H1 (cell line): ENCODE results near the gene MGRN1. TPM values are rescaled to one million over a fixed set of nuclear protein-coding genes. Genes with fewer than 3 reads are reported as not detected.

Experiments used
- CTCF ChIA-PET: fragments of 300-600 bp; sonication (Branson Sonifier 250); formaldehyde crosslinking; loops from one replicate; lab custom pipeline; 2021; ENCODE audit not compliant: partially characterized antibody; lab: Charles Lee
- POLR2A ChIA-PET: fragments of 300-600 bp; sonication (Branson Sonifier 250); formaldehyde crosslinking; loops from one replicate; lab custom pipeline; 2021; ENCODE audit warnings: inconsistent platforms; ENCODE audit not compliant: partially characterized antibody; lab: Charles Lee
- DNase-seq, 2 experiments: peaks; one replicate each; pipeline versions ENCODE4 v3.0.0 to v3.0.0-alpha.2; 2010 to 2022; ENCODE audit warnings: low spot score in 2 of 2, low read depth in 1 of 2, mixed read lengths in 1 of 2
- FAIRE-seq: peaks from 2 replicates; lab custom pipeline; 2011; peaks lifted over from hg19 to GRCh38; lab: Jason Lieb, UNC
- H2AFZ ChIP-seq: 2 replicates; pipeline ENCODE4 v1.8.1; 2012; ENCODE audit warnings: low read length, inconsistent platforms
- H2AK5ac ChIP-seq: 2 replicates; pipeline ENCODE4 v1.6.1; 2013; ENCODE audit warnings: low read depth, low read length
- H2BK120ac ChIP-seq: replicated peaks from 2 replicates; pipeline ENCODE3; 2013; ENCODE audit warnings: low read depth, low read length, inconsistent platforms
- H2BK12ac ChIP-seq: 2 replicates; pipeline ENCODE4 v1.6.1; 2013; ENCODE audit warnings: low read depth, low read length
- H2BK15ac ChIP-seq: 2 replicates; pipeline ENCODE4 v1.6.1; 2013; ENCODE audit warnings: low read length
- H2BK20ac ChIP-seq: 2 replicates; pipeline ENCODE4 v1.6.1; 2013; ENCODE audit warnings: low read length
- H2BK5ac ChIP-seq: 2 replicates; pipeline ENCODE4 v1.6.1; 2013; ENCODE audit warnings: low read depth, low read length
- H3K14ac ChIP-seq: 2 replicates; pipeline ENCODE4 v1.6.1; 2013; ENCODE audit warnings: inconsistent platforms; ENCODE audit not compliant: insufficient read length
- H3K18ac ChIP-seq: 2 replicates; pipeline ENCODE4 v1.6.1; 2013; ENCODE audit warnings: low read length; ENCODE audit errors: extremely low read depth
- H3K23ac ChIP-seq: 2 replicates; pipeline ENCODE4 v1.6.1; 2013; ENCODE audit warnings: inconsistent platforms; ENCODE audit not compliant: insufficient read length
- H3K23me2 ChIP-seq: 2 replicates; pipeline ENCODE4 v1.6.1; 2013; ENCODE audit warnings: low read depth, low read length
- H3K27ac ChIP-seq: 2 replicates; pipeline ENCODE4 v1.6.1; 2011; ENCODE audit warnings: low read depth, low read length, inconsistent platforms
- H3K27me3 ChIP-seq, 4 experiments: replicated peaks in 1 of 4; 1 replicate in 1 of 4; 2 replicates in 3 of 4; pipeline versions ENCODE4 v1.6.1 to v1.8.1; 2011 to 2013; ENCODE audit warnings: low read length in 3 of 4, mild to moderate bottlenecking in 3 of 4, inconsistent platforms in 2 of 4, mixed read lengths in 2 of 4, moderate library complexity in 1 of 4; ENCODE audit not compliant: control insufficient read depth in 3 of 4, insufficient read depth in 3 of 4; ENCODE audit errors: extremely low read depth in 1 of 4
- H3K36me3 ChIP-seq, 4 experiments: 2 replicates each; pipeline versions ENCODE4 v1.6.1 to v1.8.1; 2011 to 2013; ENCODE audit warnings: mild to moderate bottlenecking in 4 of 4, low read length in 3 of 4, moderate library complexity in 2 of 4, control low read depth in 1 of 4, inconsistent platforms in 1 of 4; ENCODE audit not compliant: insufficient read depth in 4 of 4, control insufficient read depth in 2 of 4
- H3K4ac ChIP-seq: replicated peaks from 2 replicates; pipeline ENCODE3; 2013; ENCODE audit warnings: low read length, low read depth, mixed read lengths, inconsistent platforms; ENCODE audit not compliant: insufficient read length
- H3K4me1 ChIP-seq, 4 experiments: replicated peaks in 1 of 4; 1 replicate in 1 of 4; 2 replicates in 3 of 4; pipeline versions ENCODE4 v1.6.1 to v1.8.1; 2011 to 2013; ENCODE audit warnings: low read length in 3 of 4, inconsistent platforms in 2 of 4, mixed read lengths in 1 of 4; ENCODE audit not compliant: insufficient read depth in 4 of 4, control insufficient read depth in 3 of 4
- H3K4me2 ChIP-seq, 2 experiments: 2 replicates each; pipeline versions ENCODE4 v1.6.1 to v1.8.1; 2011 to 2013; ENCODE audit warnings: low read depth in 2 of 2, low read length in 2 of 2, control low read depth in 1 of 2, inconsistent platforms in 1 of 2, mild to moderate bottlenecking in 1 of 2; ENCODE audit not compliant: insufficient read depth in 1 of 2
- H3K4me3 ChIP-seq, 4 experiments: fragments of 200-600, 300-600 bp in 1 of 4; sonication (generic), shearing (Covaris generic), sonication (Bioruptor Twin) in 1 of 4; 2 replicates each; pipeline versions ENCODE4 v1.5.1 to v1.8.1; 2011 to 2016; ENCODE audit warnings: low read length in 4 of 4, low read depth in 3 of 4, control low read depth in 2 of 4, inconsistent platforms in 2 of 4, mild to moderate bottlenecking in 2 of 4, mixed read lengths in 1 of 4, moderate library complexity in 1 of 4; ENCODE audit not compliant: insufficient read depth in 2 of 4; ENCODE audit errors: extremely low read depth in 1 of 4
- H3K56ac ChIP-seq: replicated peaks from 2 replicates; pipeline ENCODE3; 2013; ENCODE audit warnings: low read depth, mild to moderate bottlenecking, mixed read lengths, low read length, inconsistent platforms; ENCODE audit not compliant: insufficient read length
- H3K79me1 ChIP-seq: 2 replicates; pipeline ENCODE4 v1.6.1; 2013; ENCODE audit warnings: low read depth, low read length, control low read depth
- H3K79me2 ChIP-seq, 2 experiments: 2 replicates each; pipeline versions ENCODE4 v1.6.1 to v1.8.1; 2012 to 2013; ENCODE audit warnings: low read length in 2 of 2, mild to moderate bottlenecking in 2 of 2, inconsistent platforms in 1 of 2; ENCODE audit not compliant: insufficient read depth in 2 of 2, control insufficient read depth in 1 of 2
- H3K9ac ChIP-seq, 4 experiments: replicated peaks in 1 of 4; 1 replicate in 1 of 4; 2 replicates in 3 of 4; pipeline versions ENCODE4 v1.6.1 to v1.8.1; 2011 to 2013; ENCODE audit warnings: low read depth in 3 of 4, low read length in 3 of 4, control low read depth in 2 of 4, mild to moderate bottlenecking in 2 of 4, moderate library complexity in 2 of 4, inconsistent platforms in 1 of 4; ENCODE audit errors: extremely low read depth in 1 of 4
- H3K9me3 ChIP-seq, 2 experiments: 2 replicates each; pipeline versions ENCODE4 v1.6.1 to v1.8.1; 2012 to 2013; ENCODE audit warnings: mild to moderate bottlenecking in 2 of 2, moderate library complexity in 2 of 2, control low read depth in 1 of 2, inconsistent platforms in 1 of 2, low read depth in 1 of 2, low read length in 1 of 2, mixed read lengths in 1 of 2; ENCODE audit not compliant: insufficient read depth in 2 of 2
- H4K20me1 ChIP-seq, 2 experiments: replicated peaks in 1 of 2; 2 replicates each; pipeline versions ENCODE3 to v1.8.1; 2011 to 2013; ENCODE audit warnings: inconsistent platforms in 2 of 2, low read length in 2 of 2, mild to moderate bottlenecking in 1 of 2; ENCODE audit not compliant: insufficient read depth in 2 of 2, control insufficient read depth in 1 of 2
- H4K5ac ChIP-seq: 2 replicates; pipeline ENCODE4 v1.6.1; 2013; ENCODE audit warnings: low read length, low read depth, mixed read lengths, inconsistent platforms; ENCODE audit not compliant: insufficient read length
- H4K8ac ChIP-seq: 2 replicates; pipeline ENCODE4 v1.8.0; 2013; ENCODE audit warnings: mild to moderate bottlenecking, moderate library complexity, low read length, inconsistent platforms; ENCODE audit not compliant: insufficient read depth; ENCODE audit errors: extremely low read depth
- H4K91ac ChIP-seq: replicated peaks from 2 replicates; pipeline ENCODE3; 2013; ENCODE audit warnings: low read length, mixed read lengths, inconsistent platforms; ENCODE audit not compliant: insufficient read length
- CEBPB ChIP-seq: IDR thresholded peaks from 2 replicates; pipeline ENCODE4 v1.6.1; 2012; ENCODE audit warnings: low read depth, low read length
- EP300 ChIP-seq, 2 experiments: IDR thresholded peaks; 1 replicate in 1 of 2; 2 replicates in 1 of 2; pipeline ENCODE4 v1.6.1; 2011 to 2012; ENCODE audit warnings: low read depth in 2 of 2, low read length in 2 of 2, mild to moderate bottlenecking in 2 of 2, borderline replicate concordance in 1 of 2, inconsistent platforms in 1 of 2, moderate library complexity in 1 of 2
- KDM4A ChIP-seq: IDR thresholded peaks from one replicate; pipeline ENCODE4 v1.7.1; 2012; ENCODE audit warnings: low read depth, mild to moderate bottlenecking, moderate library complexity, low read length, inconsistent platforms; ENCODE audit not compliant: severe bottlenecking
- MAFK ChIP-seq: IDR thresholded peaks from 2 replicates; pipeline ENCODE4 v1.6.1; 2012; ENCODE audit warnings: low read depth, mild to moderate bottlenecking, improper control_type of control experiment, low read length
- POLR2A ChIP-seq, 2 experiments: IDR thresholded peaks; 1 replicate in 1 of 2; 2 replicates in 1 of 2; pipeline ENCODE4 v1.6.1; 2011; ENCODE audit warnings: low read depth in 2 of 2, low read length in 2 of 2, mild to moderate bottlenecking in 2 of 2; ENCODE audit errors: control extremely low read depth in 1 of 2
- POLR2AphosphoS5 ChIP-seq: IDR thresholded peaks from 2 replicates; pipeline ENCODE4 v1.6.1; 2011; ENCODE audit warnings: low read depth, low read length
- RAD21 ChIP-seq, 2 experiments: IDR thresholded peaks in 1 of 2; conservative IDR thresholded peaks in 1 of 2; 2 replicates each; pipeline ENCODE4 v1.6.1; 2011; ENCODE audit warnings: low read depth in 2 of 2, low read length in 2 of 2, improper control_type of control experiment in 1 of 2, inconsistent platforms in 1 of 2, mild to moderate bottlenecking in 1 of 2, moderate library complexity in 1 of 2
- RXRA ChIP-seq: IDR thresholded peaks from 2 replicates; pipeline ENCODE4 v1.6.1; 2011; ENCODE audit warnings: low read depth, mild to moderate bottlenecking, low read length, moderate library complexity; ENCODE audit not compliant: insufficient read depth
- TAF7 ChIP-seq: optimal IDR thresholded peaks from 2 replicates; pipeline ENCODE3; 2011; ENCODE audit warnings: low read depth, mild to moderate bottlenecking, inconsistent platforms, low read length, moderate library complexity, borderline replicate concordance
- WGBS, 2 experiments: shearing (Covaris generic) in 1 of 2; methylation state at CpG; one replicate each; pipeline versions ENCODE4 v1.1.6 to v1.1.7; 2013 to 2015; ENCODE audit warnings: low lambda C conversion rate in 2 of 2, mixed read lengths in 2 of 2, inconsistent platforms in 1 of 2, low coverage in 1 of 2, missing lambda C conversion rate in 1 of 2; ENCODE audit not compliant: insufficient replicate concordance in 2 of 2, insufficient coverage in 1 of 2, insufficient read length in 1 of 2; ENCODE audit errors: extremely low coverage in 1 of 2, missing lambda C conversion rate in 1 of 2; 5-methylcytosine and 5-hydroxymethylcytosine counted together
- polyA plus RNA-seq, 7 experiments: library from polyadenylated mRNA; depleted of rRNA in 3 of 7; stranded (reverse) in 5 of 7; unstranded in 2 of 7; fragments of >200 nt in 5 of 7; fragments of 200-250 nt in 2 of 7; gene quantifications; 1 replicate in 5 of 7; 2 replicates in 1 of 7; 4 replicates in 1 of 7; pipeline versions ENCODE4 v1.2.1 to v1.2.3, GENCODE V29; 2011 to 2013; ENCODE audit warnings: missing spikeins in 2 of 7, mixed read lengths in 2 of 7
- total RNA-seq: library from RNA; stranded (reverse); fragmentation: NEBNext Ultra II Directional; extraction: Animal tissue kit (Norgen Biotek cat#: 25700); gene quantifications from 2 replicates; pipeline ENCODE4 v1.2.1, GENCODE V29; 2021
- TF ChIP-seq, protein P1 (sequence below): IDR thresholded peaks from 2 replicates; pipeline ENCODE4 v1.6.1; 2011; ENCODE audit warnings: low read length, improper control_type of control experiment

The MGRN1 gene
- total and polyA plus RNA-seq, 2 of the 8 experiments (the other 6 are each of a cell fraction or from before 2014, with no cell fraction given) = 15.0 to 82.3 TPM

GRCh38 chr16:4609200-4610010 lies 15.2 kb upstream of the MGRN1 start:
- Histone ChIP-seq H3K23me2 (peaks cover 9% of the 10 kb centered on the region), H2BK15ac (no peak overlapping the region), H4K8ac (no peak overlapping the region; the same call in 1 of the 2 replicates), H3K27me3 (no peaks in the 10 kb centered on the region), H3K4me2 (no peak overlapping the region), H4K5ac (no peak overlapping the region), H3K9me3 (no peaks in the 10 kb centered on the region), H3K4me3 (no peak overlapping the region), H4K20me1 (peaks cover 13 to 24% of the 10 kb centered on the region in 2 experiments), H4K91ac (no peak overlapping the region), H3K27ac (no peak overlapping the region), H2AK5ac (no peak overlapping the region), H2BK20ac (no peak overlapping the region), H3K9ac (no peak overlapping the region), H2AFZ (no peak overlapping the region), H3K4me1 (peaks cover 0 to 26% (median 23%) of the 10 kb centered on the region in 4 experiments; a peak in 6 of 7 replicates), H2BK5ac (no peak overlapping the region), H2BK120ac (no peak overlapping the region), H3K14ac (no peak overlapping the region), H2BK12ac (no peak overlapping the region), H3K23ac (no peak overlapping the region), H3K79me2 (peaks cover 13 to 45% of the 10 kb centered on the region in 2 experiments; a peak in 3 of 4 replicates), H3K56ac (no peak overlapping the region), H3K4ac (no peak overlapping the region), H3K18ac (no peak overlapping the region), H3K79me1 (peaks cover 9% of the 10 kb centered on the region; the same call in 1 of the 2 replicates), H3K36me3 (peaks cover 2 to 20% (median 11%) of the 10 kb centered on the region in 4 experiments; a peak in 4 of 8 replicates)
- CTCF ChIA-PET = interaction anchor here (0.7 to 5.0 kb wide), 2 partner anchors 24 to 40 kb away, joined by 3 to 21 read pairs; no protein-coding TSS in a partner anchor
- 96% methylated on average over 27 of the region's 45 CpGs; no CpG with 5 or more reads in 1 of the 2 experiments for WGBS, 2 experiments
- POLR2A ChIA-PET = interaction anchor here (0.7 to 13.3 kb wide), 3 partner anchors 15 to 60 kb away, joined by 3 to 126 read pairs (median 69); partner anchors contain the start of gene MGRN1
- no peak for DNase-seq
- no peak for FAIRE-seq
- TF ChIP-seq TAF7 (no peak), KDM4A (no peak), MAFK (no peak), POLR2A (IDR thresholded peaks at IDR 0.05; ENCODE audit: control extremely low read depth in 1 of 2, low read depth in 2 of 2, low read length in 2 of 2) (peak in 1 of 2 experiments; percentile 58; a peak in 1 of 3 replicates), CEBPB (no peak), RAD21 (IDR thresholded peaks at IDR 0.05 in 1 of 2, conservative IDR thresholded peaks at IDR 0.05 in 1 of 2; ENCODE audit: low read depth in 2 of 2, low read length in 2 of 2) (no peak), RXRA (no peak), POLR2AphosphoS5 (peak; percentile 37; the same call in 1 of the 2 replicates), EP300 (IDR thresholded peaks at IDR 0.05; ENCODE audit: borderline replicate concordance in 1 of 2, low read depth in 2 of 2, low read length in 2 of 2) (no peak)
- TF ChIP-seq, protein P1, sequence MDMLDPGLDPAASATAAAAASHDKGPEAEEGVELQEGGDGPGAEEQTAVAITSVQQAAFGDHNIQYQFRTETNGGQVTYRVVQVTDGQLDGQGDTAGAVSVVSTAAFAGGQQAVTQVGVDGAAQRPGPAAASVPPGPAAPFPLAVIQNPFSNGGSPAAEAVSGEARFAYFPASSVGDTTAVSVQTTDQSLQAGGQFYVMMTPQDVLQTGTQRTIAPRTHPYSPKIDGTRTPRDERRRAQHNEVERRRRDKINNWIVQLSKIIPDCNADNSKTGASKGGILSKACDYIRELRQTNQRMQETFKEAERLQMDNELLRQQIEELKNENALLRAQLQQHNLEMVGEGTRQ = no peak
